Caco-2 (cell line): ENCODE results near the gene CHMP4A. TPM values are rescaled to one million over a fixed set of nuclear protein-coding genes. Genes with fewer than 3 reads are reported as not detected.

ENCODE experiments used
- BruUV-seq: library from RNA; stranded (reverse); fragments of 400-500 nt; replicated peaks from 2 replicates; lab custom pipeline; 2021; lab: Mats Ljungman, UMichigan
- CTCF ChIA-PET: fragments of 300-600 bp; sonication (Branson Sonifier 250); formaldehyde crosslinking; loops from one replicate; lab custom pipeline; 2022; ENCODE audit warnings: antibody characterized with exemption; lab: Charles Lee
- POLR2A ChIA-PET: fragments of 300-600 bp; sonication (Branson Sonifier 250); formaldehyde crosslinking; loops from one replicate; lab custom pipeline; 2022; ENCODE audit warnings: antibody characterized with exemption; lab: Charles Lee
- DNase-seq, 2 experiments: peaks; one replicate each; pipeline versions ENCODE4 v3.0.0 to v3.0.0-alpha.2; 2020 to 2022
- H3K27me3 ChIP-seq: replicated peaks from 2 replicates; pipeline ENCODE4 v1.6.0; 2011; ENCODE audit warnings: low read length; ENCODE audit not compliant: control insufficient read depth, insufficient read depth
- H3K36me3 ChIP-seq: 2 replicates; pipeline ENCODE4 v1.5.1; 2011; ENCODE audit warnings: low read length; ENCODE audit not compliant: control insufficient read depth, insufficient read depth
- H3K4me1 ChIP-seq: fragments of 250-450 bp; sonication (Bioruptor Pico); 2 replicates; pipeline ENCODE4 v1.5.1; 2020; ENCODE audit warnings: mild to moderate bottlenecking
- H3K4me3 ChIP-seq: 2 replicates; pipeline ENCODE4 v1.5.1; 2011; ENCODE audit warnings: low read depth, mild to moderate bottlenecking, control low read depth, low read length
- H3K9me3 ChIP-seq: fragments of 250-450 bp; sonication (Bioruptor Pico); 2 replicates; pipeline ENCODE4 v1.5.1; 2020; ENCODE audit warnings: mild to moderate bottlenecking, moderate library complexity
- H3K27ac Mint-ChIP-seq: one replicate; pipeline ENCODE4 v1.8.0; 2022; ENCODE audit warnings: mixed read lengths; ENCODE audit not compliant: unreplicated experiment
- H3K27me3 Mint-ChIP-seq: one replicate; pipeline ENCODE4 v1.8.0; 2022; ENCODE audit warnings: mixed read lengths; ENCODE audit not compliant: insufficient read depth, unreplicated experiment
- H3K36me3 Mint-ChIP-seq: one replicate; pipeline ENCODE4 v1.8.0; 2022; ENCODE audit warnings: mild to moderate bottlenecking, mixed read lengths; ENCODE audit not compliant: insufficient read depth, unreplicated experiment
- H3K4me1 Mint-ChIP-seq: one replicate; pipeline ENCODE4 v1.8.0; 2022; ENCODE audit warnings: low read depth, mixed read lengths; ENCODE audit not compliant: unreplicated experiment
- H3K4me3 Mint-ChIP-seq: one replicate; pipeline ENCODE4 v1.8.0; 2022; ENCODE audit warnings: mild to moderate bottlenecking, moderate library complexity, mixed read lengths; ENCODE audit not compliant: unreplicated experiment
- H3K9me3 Mint-ChIP-seq: one replicate; pipeline ENCODE4 v1.8.0; 2022; ENCODE audit warnings: mixed read lengths; ENCODE audit not compliant: unreplicated experiment
- intact Hi-C: fragments of 100-400 bp; cut with micrococcal nuclease; formaldehyde crosslinking; loops from one replicate; pipeline ENCODE4 v1.10.0; 2022; ENCODE audit not compliant: unreplicated experiment
- total RNA-seq: library from RNA; stranded (reverse); gene quantifications from 2 replicates; pipeline ENCODE4 v1.2.3, GENCODE V29; 2022
- TF ChIP-seq, protein P1 (sequence below), 2 experiments: fragments of 200-600 bp in 1 of 2; IDR thresholded peaks; 1 replicate in 1 of 2; 2 replicates in 1 of 2; pipeline versions ENCODE4 v1.5.1 to v1.8.0; 2011 to 2022; ENCODE audit warnings: antibody characterized with exemption in 1 of 2, control low read depth in 1 of 2, inconsistent platforms in 1 of 2, low read depth in 1 of 2, low read length in 1 of 2, mild to moderate bottlenecking in 1 of 2, moderate library complexity in 1 of 2; ENCODE audit not compliant: insufficient read depth in 1 of 2, severe bottlenecking in 1 of 2, unreplicated experiment in 1 of 2

The CHMP4A gene
- total RNA-seq, 1 experiment from 2014 or later, result 57.7 TPM

DNA sequence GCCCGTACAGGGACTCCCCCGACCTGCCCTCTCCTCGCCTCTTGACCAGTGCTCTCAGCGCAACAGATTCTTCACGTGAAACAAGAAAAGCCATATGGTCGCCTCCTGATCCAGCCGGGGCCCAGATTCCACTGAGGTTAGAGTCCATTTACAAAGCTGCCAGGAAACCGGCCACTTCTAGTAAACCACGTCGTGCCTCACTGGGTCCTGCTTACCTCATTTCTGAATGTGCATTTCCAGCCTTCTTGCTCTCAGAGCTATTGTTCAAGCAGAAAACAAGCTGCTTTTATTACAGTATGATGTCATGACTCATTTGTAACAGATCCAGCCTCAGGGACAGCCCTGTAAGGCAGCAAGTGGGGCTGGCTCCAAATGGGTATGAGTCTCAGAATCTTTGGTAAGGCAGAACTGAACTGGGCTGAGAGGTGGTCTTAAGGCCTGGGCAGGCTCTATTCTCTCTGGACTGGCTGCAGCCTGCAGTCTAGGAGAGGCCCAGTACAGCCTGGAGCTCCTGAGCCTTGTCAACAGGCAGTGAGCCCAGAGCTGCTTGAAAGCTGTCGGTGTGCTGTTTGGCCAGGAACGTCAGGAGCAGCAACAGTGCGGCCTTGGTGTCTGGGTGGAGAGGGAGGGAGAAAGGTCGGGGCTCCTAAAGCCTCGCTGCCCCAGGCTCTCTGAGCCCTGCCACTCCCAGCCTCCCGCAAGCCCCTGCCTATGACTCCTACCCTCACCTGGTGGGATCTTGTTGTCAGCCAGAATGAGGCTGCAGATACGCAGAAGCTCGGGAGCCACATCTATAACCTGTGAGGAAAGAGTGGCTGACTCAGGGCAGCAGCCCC, 33.1 kb downstream of the CHMP4A start:
- Histone ChIP-seq H3K36me3 (no peaks in the 10 kb centered on the region; the same call in none of the 2 replicates), H3K4me1 (no peaks in the 10 kb centered on the region), H3K4me3 (no peak overlapping the region), H3K27me3 (no peaks in the 10 kb centered on the region), H3K9me3 (no peaks in the 10 kb centered on the region)
- DNase-seq, result no peak
- POLR2A ChIA-PET, result interaction anchor here (0.5 kb wide), 1 partner anchor 44 kb away, joined by 4 read pairs; the partner anchor contains the start of gene PSME1
- TF ChIP-seq, protein P1, sequence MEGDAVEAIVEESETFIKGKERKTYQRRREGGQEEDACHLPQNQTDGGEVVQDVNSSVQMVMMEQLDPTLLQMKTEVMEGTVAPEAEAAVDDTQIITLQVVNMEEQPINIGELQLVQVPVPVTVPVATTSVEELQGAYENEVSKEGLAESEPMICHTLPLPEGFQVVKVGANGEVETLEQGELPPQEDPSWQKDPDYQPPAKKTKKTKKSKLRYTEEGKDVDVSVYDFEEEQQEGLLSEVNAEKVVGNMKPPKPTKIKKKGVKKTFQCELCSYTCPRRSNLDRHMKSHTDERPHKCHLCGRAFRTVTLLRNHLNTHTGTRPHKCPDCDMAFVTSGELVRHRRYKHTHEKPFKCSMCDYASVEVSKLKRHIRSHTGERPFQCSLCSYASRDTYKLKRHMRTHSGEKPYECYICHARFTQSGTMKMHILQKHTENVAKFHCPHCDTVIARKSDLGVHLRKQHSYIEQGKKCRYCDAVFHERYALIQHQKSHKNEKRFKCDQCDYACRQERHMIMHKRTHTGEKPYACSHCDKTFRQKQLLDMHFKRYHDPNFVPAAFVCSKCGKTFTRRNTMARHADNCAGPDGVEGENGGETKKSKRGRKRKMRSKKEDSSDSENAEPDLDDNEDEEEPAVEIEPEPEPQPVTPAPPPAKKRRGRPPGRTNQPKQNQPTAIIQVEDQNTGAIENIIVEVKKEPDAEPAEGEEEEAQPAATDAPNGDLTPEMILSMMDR (IDR thresholded peaks at IDR 0.05; ENCODE audit: insufficient read depth in 1 of 2, low read depth in 1 of 2, low read length in 1 of 2, severe bottlenecking in 1 of 2, unreplicated experiment in 1 of 2), result no peak
- Mint-ChIP-seq H3K4me3 (no peak overlapping the region), H3K4me1 (no peaks in the 10 kb centered on the region), H3K27me3 (no peaks in the 10 kb centered on the region), H3K9me3 (no peaks in the 10 kb centered on the region), H3K36me3 (peaks cover 44% of the 10 kb centered on the region), H3K27ac (no peak overlapping the region)
- CTCF ChIA-PET, result no interaction called here
- intact Hi-C loops, result no loop called here
- BruUV-seq, result no TSS peak

DNA sequence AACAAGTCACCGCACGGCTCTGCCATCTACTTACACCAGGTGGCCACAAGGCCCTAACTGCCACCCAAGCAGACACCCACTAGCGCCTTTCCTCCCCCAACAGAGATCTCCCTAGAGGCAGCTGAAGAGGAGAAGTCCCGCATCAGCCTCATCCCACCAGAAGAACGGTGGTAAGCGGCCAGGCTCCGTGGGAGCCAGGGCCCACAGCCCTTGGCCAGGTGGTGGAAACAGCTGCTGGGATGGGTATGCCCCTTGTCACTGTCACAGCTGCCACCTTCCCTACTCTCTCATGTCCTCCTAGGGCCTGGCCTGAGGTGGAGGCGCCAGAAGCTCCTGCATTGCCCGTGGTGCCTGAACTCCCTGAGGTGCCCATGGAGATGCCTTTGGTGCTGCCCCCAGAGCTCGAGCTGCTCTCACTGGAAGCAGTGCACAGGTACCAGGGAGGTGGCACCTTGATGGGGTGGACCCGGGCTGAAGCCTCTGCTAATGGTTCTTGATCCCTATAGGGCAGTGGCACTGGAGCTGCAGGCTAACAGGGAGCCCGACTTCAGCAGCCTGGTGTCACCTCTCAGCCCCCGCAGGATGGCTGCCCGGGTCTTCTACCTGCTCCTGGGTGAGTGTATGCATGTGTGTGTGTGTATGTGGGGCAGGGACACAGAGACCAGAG, 33.9 kb downstream of the CHMP4A start:
- intact Hi-C loops, result no loop called here
- no peaks in the 10 kb centered on the region; the same call in none of the 2 replicates for H3K36me3 ChIP-seq
- no peak overlapping the region for H3K27ac Mint-ChIP-seq

More for the DNA sequence above, 33.9 kb downstream of the CHMP4A start:
- Mint-ChIP-seq H3K36me3 (peaks cover 38% of the 10 kb centered on the region), H3K9me3 (no peaks in the 10 kb centered on the region), H3K4me3 (no peak overlapping the region), H3K27me3 (no peaks in the 10 kb centered on the region), H3K4me1 (no peaks in the 10 kb centered on the region)
- TF ChIP-seq, protein P1 (IDR thresholded peaks at IDR 0.05; ENCODE audit: insufficient read depth in 1 of 2, low read depth in 1 of 2, low read length in 1 of 2, severe bottlenecking in 1 of 2, unreplicated experiment in 1 of 2), result no peak
- H3K4me1 ChIP-seq, result no peaks in the 10 kb centered on the region
- H3K9me3 ChIP-seq, result no peaks in the 10 kb centered on the region
- H3K27me3 ChIP-seq, result no peaks in the 10 kb centered on the region
- H3K4me3 ChIP-seq, result no peak overlapping the region
- BruUV-seq, result no TSS peak
- ChIA-PET POLR2A (interaction anchor here (1.0 kb wide), 1 partner anchor 62 kb away, joined by 4 read pairs; no protein-coding TSS in a partner anchor), CTCF (no interaction called here)
- DNase-seq, result no peak
